Activated T-cell treated with anti-CD3 and anti-CD28 coated beads for 24 hours (primary cell): Measurements from ENCODE around the gene AFAP1L2.

Experiments
- DNase-seq: peaks from one replicate; pipeline ENCODE4 v3.0.0-alpha.2; 2020; ENCODE audit warnings: low read depth

The AFAP1L2 gene

DNA sequence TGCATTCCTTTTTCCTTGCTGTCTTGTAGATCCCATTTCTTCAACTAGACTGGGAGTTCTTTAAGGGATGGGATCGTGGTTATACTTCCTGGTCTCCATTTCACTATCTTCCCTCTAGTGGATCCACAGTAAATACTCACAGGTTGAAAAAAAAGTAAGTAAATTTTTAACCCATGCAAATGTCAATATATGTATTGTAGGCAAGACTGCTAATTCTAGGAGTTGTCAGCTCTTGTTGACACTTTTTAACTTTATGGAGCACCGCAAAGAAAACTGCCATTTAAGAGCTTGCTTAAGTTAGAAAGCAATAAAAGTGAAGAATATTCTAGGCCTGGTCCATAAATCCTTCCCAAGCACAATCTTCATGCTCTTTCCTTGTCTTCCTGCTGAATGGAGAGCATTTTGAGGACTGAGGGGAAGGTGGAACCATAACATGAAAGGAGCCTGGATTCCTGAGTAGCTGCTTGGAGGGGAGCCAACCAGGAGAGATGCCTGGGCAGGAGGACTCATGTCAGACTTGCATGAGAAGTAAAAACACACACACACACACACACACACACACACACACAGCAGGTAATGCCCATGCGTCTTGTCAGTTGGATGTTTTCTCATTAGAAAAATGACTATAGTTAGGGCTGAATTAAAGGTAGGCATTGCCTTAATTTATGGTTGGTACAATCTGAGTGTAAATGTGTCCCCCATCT lies 133.1 kb downstream of the AFAP1L2 start:
- DNase-seq = no peak

GRCh38 chr10:114266521-114266920 lies 137.8 kb downstream of the AFAP1L2 start:
- no peak for DNase-seq

- no peak for DNase-seq
Observed at GRCh38 chr10:114265392-114266053, 138.8 kb downstream of the AFAP1L2 start.

GRCh38 chr10:114262496-114262895 lies 141.8 kb downstream of the AFAP1L2 start:
- DNase-seq = no peak

DNA sequence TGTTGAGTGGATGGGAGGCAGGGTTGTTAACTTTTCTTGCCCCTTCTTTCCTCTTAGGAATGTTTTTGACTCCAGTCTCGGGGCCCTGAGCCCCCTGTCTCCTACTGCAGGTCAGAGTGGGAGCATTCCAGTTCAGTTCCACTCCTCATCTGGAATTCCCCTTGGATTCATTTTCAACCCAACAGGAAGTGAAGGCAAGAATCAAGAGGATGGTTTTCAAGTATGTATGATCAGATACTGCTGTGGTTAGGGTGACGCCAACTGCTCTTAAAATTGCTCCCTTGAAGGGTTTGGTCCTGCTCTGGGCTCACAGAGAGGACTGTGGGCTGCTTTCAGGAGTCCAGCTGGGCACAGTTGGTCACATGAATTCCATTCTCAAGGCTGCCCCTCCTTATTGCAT lies 143.2 kb downstream of the AFAP1L2 start:
- DNase-seq = no peak

DNA sequence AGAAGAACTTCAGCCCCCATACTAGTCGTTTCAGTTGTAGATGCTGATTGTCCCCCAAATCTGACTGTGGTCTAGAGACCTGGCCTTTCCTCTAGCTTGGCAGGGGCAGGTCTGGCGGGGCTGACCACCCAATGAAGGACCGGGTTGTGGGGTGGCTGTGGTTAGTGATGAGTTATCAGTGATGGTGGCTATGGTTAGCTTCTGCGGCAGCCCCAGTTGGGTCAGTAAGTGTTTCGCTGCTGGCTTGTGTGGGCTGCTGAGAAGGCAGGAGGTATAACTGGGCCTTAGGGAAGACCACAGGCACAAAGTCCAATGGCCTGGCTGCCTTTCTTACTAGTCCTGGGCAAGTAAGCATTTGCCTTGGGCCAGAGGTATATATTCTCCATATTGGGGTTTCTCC lies 143.9 kb downstream of the AFAP1L2 start:
- no peak for DNase-seq

GRCh38 chr10:114259824-114260223 lies 144.5 kb downstream of the AFAP1L2 start:
- DNase-seq = no peak

- DNase-seq = no peak
Observed at GRCh38 chr10:114258274-114258840, 145.9 kb downstream of the AFAP1L2 start.

DNA sequence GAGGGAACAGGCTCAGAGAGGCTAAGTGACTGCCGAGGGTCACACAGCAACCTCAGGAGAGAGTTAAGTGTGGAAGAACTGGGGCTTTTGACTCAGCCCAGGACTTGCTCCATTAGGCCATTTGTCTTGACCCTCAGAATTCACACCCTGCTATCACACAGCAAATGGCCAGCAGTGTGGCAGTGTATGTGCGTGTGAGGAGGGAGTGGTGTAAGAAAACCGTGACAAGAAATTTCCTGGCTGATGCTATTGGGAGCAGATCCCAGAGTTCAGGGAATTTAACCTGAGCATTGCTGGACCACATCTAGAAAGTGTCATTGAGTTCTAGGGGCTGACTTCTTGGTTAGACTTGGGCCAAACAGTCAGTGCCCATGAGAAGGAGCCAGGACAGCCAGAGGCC lies 146.8 kb downstream of the AFAP1L2 start:
- no peak for DNase-seq

- no peak for DNase-seq
Observed at GRCh38 chr10:114256822-114257221, 147.5 kb downstream of the AFAP1L2 start.

DNA sequence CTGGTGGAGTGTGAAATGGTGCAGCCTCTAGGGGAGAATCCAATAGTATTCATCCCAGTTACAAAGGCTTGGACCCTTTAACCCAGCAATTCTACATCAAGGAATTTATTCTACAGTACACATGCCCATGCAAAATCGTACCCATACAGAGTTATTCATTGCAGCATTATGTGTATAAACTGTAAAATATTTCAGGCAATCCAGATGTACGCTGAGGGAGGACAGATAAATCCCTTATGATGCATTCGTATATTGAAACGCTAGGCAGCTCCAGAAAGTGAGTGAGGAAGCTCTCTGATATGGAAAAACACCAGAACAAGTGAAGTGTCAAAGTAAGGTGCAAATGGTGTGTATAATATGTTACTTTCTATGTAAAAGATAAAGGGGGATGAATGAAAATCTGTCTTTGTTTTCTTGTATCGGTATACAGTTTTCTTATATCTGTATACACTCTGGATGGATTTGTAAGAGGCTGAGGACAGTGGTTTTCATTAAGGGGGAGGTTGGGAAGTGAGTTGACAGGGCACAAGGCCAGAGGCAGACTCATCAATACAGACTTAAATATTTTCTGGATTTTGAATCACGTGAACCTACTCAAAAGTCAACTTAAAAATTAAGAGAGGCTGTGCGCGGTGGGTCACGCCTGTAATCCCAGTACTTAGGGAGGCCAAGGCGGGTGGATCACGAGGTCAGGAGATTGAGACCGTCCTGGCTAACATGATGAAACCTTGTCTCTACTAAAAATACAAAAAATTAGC lies 148.1 kb downstream of the AFAP1L2 start:
- no peak for DNase-seq

GRCh38 chr10:114255227-114255626 lies 149.1 kb downstream of the AFAP1L2 start:
- DNase-seq = no peak

- no peak for DNase-seq
Observed at GRCh38 chr10:114252883-114253282, 151.4 kb downstream of the AFAP1L2 start.

DNA sequence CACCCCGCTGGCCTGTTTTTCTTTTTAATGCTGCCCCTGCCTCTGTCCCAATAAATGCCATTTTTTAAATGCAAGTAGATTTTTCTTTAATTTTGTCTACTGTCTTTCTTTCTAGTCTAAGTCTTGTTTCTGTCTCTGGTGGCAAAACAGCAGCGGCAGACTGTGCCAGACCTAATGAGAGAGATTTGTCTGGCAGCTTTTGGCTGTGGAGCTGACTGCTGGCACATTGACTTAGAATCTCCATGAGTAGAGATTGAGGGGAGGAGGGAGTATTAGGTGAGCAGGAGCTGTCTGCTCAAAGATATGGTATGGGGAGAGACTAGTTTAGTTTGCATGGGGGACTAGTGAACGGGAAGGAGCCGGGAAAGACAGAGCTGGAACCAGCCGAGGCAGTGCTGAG lies 152.2 kb downstream of the AFAP1L2 start:
- DNase-seq = no peak

- no peak for DNase-seq
Observed at GRCh38 chr10:114250716-114251115, 153.6 kb downstream of the AFAP1L2 start.

GRCh38 chr10:114250236-114250635 lies 154.1 kb downstream of the AFAP1L2 start:
- no peak for DNase-seq

DNA sequence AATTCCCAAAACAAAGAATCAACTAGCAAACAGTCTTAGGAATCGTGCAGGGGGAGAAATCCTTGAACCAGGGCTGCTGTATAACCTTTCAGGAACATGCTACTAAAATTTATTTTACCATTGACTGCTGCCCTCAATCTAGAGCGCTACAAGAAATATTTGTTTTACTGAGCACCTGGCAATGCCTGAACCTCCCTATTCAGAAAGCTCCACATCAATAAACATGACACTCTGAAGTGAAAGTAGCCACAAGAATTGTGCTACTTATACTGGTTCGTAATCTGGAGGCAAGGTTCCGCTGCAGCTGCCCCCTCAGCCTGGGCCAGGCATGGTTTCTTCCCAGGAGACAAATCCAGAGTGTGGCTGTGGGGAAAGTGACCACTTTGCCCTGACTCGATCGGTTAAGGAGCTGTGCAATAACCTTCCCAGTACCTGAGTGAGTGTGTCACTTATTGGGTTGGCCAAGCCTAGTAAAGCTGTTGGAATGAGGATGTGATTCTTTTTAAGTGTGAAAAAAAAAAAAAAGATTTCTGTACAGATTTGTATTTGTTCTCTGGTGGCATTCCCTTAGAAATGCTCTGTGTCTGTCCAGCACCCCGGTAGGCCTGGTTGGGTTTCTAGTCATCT lies 157.5 kb downstream of the AFAP1L2 start:
- DNase-seq = no peak

- DNase-seq = no peak
Observed at GRCh38 chr10:114245121-114245791, 159.0 kb downstream of the AFAP1L2 start.
